NCI-H748 (cell line): ENCODE results near the gene TRAPPC11.

Experiments used
- DNase-seq: peaks from one replicate; lab custom pipeline; 2025; ENCODE audit not compliant: unreplicated experiment; lab: John Stamatoyannopoulos, UW

The TRAPPC11 gene

GRCh38 chr4:183757060-183757459, 98.0 kb downstream of the TRAPPC11 start:
- no peak for DNase-seq

- no peak for DNase-seq
Observed at GRCh38 chr4:183758061-183758757, 99.1 kb downstream of the TRAPPC11 start.

GRCh38 chr4:183758758-183759447, 99.8 kb downstream of the TRAPPC11 start:
- no peak for DNase-seq

GRCh38 chr4:183760326-183760725, 101.2 kb downstream of the TRAPPC11 start:
- DNase-seq: no peak
